ENCODE measurements around the gene CFAP46.

CFAP46 gene

GRCh38 chr10:132942101-132943057, at the start of gene CFAP46:
Gene CFAP46 (minus strand): TSS chr10:132942570. CDS start chr10:132942484, 86 bp downstream.
- DNase-seq (ENCODE audit: low read depth in 2 of 3, low spot score in 1 of 3): no peak

GRCh38 chr10:132991706-132992432, 49.5 kb upstream of the CFAP46 start:
- DNase-seq (ENCODE audit: low read depth in 2 of 3, low spot score in 1 of 3): no peak

- no peak for DNase-seq (ENCODE audit: low read depth in 2 of 3, low spot score in 1 of 3)
These were observed 48.5 kb upstream of the CFAP46 start for GRCh38 chr10:132990684-132991545.

GRCh38 chr10:132989476-132990415, 47.4 kb upstream of the CFAP46 start:
- DNase-seq (ENCODE audit: low read depth in 2 of 3, low spot score in 1 of 3): no peak

GRCh38 chr10:132988988-132989387, 46.6 kb upstream of the CFAP46 start:
- DNase-seq (ENCODE audit: low read depth in 2 of 3, low spot score in 1 of 3): no peak

- DNase-seq (ENCODE audit: low read depth in 2 of 3, low spot score in 1 of 3): no peak
These were observed 45.6 kb upstream of the CFAP46 start for GRCh38 chr10:132987671-132988571.

- DNase-seq (ENCODE audit: low read depth in 2 of 3, low spot score in 1 of 3): no peak
These were observed 44.6 kb upstream of the CFAP46 start for GRCh38 chr10:132986978-132987377.

- DNase-seq (ENCODE audit: low read depth in 2 of 3, low spot score in 1 of 3): no peak
These were observed 44.2 kb upstream of the CFAP46 start for GRCh38 chr10:132986576-132986975.

GRCh38 chr10:132986076-132986475, 43.7 kb upstream of the CFAP46 start:
- no peak for DNase-seq (ENCODE audit: low read depth in 2 of 3, low spot score in 1 of 3)

- no peak for DNase-seq (ENCODE audit: low read depth in 2 of 3, low spot score in 1 of 3)
These were observed 43.2 kb upstream of the CFAP46 start for GRCh38 chr10:132985546-132985900.

GRCh38 chr10:132984801-132985545, 42.6 kb upstream of the CFAP46 start:
- no peak for DNase-seq (ENCODE audit: low read depth in 2 of 3, low spot score in 1 of 3)

- no peak for DNase-seq (ENCODE audit: low read depth in 2 of 3, low spot score in 1 of 3)
These were observed 41.6 kb upstream of the CFAP46 start for GRCh38 chr10:132984008-132984295.

- no peak for DNase-seq (ENCODE audit: low read depth in 2 of 3, low spot score in 1 of 3)
These were observed 41.1 kb upstream of the CFAP46 start for GRCh38 chr10:132983252-132984007.

- no peak for DNase-seq (ENCODE audit: low read depth in 2 of 3, low spot score in 1 of 3)
These were observed 40.1 kb upstream of the CFAP46 start for GRCh38 chr10:132982301-132982989.

GRCh38 chr10:132981746-132982145, 39.4 kb upstream of the CFAP46 start:
- no peak for DNase-seq (ENCODE audit: low read depth in 2 of 3, low spot score in 1 of 3)

GRCh38 chr10:132981173-132981555, 38.8 kb upstream of the CFAP46 start:
- DNase-seq (ENCODE audit: low read depth in 2 of 3, low spot score in 1 of 3): no peak

GRCh38 chr10:132980426-132981172, 38.2 kb upstream of the CFAP46 start:
- DNase-seq (ENCODE audit: low read depth in 2 of 3, low spot score in 1 of 3): no peak
